Hepatocyte (in vitro differentiated cells): ENCODE results near the gene RBBP6. TPM values are rescaled to one million over a fixed set of nuclear protein-coding genes. Genes with fewer than 3 reads are reported as not detected.

Experiments used
- DNase-seq: peaks from one replicate; pipeline ENCODE4 v3.0.0-alpha.2; 2016; ENCODE audit warnings: low spot score
- H2AFZ ChIP-seq: fragments of 200-600 bp; sonication (generic); 2 replicates; pipeline ENCODE4 v1.6.0; 2016; ENCODE audit warnings: antibody characterized with exemption, mild to moderate bottlenecking
- H3K27ac ChIP-seq: fragments of 200-600 bp; sonication (generic); 2 replicates; pipeline ENCODE4 v1.5.1; 2016; ENCODE audit warnings: mild to moderate bottlenecking
- H3K27me3 ChIP-seq: fragments of 200-600 bp; sonication (generic); 2 replicates; pipeline ENCODE4 v1.6.1; 2016
- H3K36me3 ChIP-seq: fragments of 200-600 bp; sonication (generic); replicated peaks from 2 replicates; pipeline ENCODE4 v1.5.1; 2016; ENCODE audit warnings: low read depth; ENCODE audit not compliant: insufficient read depth
- H3K4me1 ChIP-seq: fragments of 200-600 bp; sonication (generic); 2 replicates; pipeline ENCODE4 v1.5.1; 2016; ENCODE audit warnings: mild to moderate bottlenecking, moderate library complexity; ENCODE audit not compliant: insufficient read depth
- H3K4me2 ChIP-seq: fragments of 200-600 bp; sonication (generic); 2 replicates; pipeline ENCODE4 v1.6.0; 2016
- H3K4me3 ChIP-seq: fragments of 200-600 bp; sonication (generic); 2 replicates; pipeline ENCODE4 v1.5.1; 2016; ENCODE audit warnings: mild to moderate bottlenecking
- H3K79me2 ChIP-seq: fragments of 200-600 bp; sonication (generic); 2 replicates; pipeline ENCODE4 v1.6.0; 2017; ENCODE audit warnings: mild to moderate bottlenecking
- H3K9me2 ChIP-seq: fragments of 200-600 bp; sonication (generic); replicated peaks from 2 replicates; pipeline ENCODE4 v1.6.0; 2017; ENCODE audit warnings: mild to moderate bottlenecking; ENCODE audit not compliant: insufficient read depth
- H3K9me3 ChIP-seq: fragments of 200-600 bp; sonication (generic); 2 replicates; pipeline ENCODE4 v1.5.1; 2016; ENCODE audit warnings: low read depth, mild to moderate bottlenecking
- H4K20me1 ChIP-seq: fragments of 200-600 bp; sonication (generic); 2 replicates; pipeline ENCODE4 v1.6.0; 2016; ENCODE audit warnings: mild to moderate bottlenecking; ENCODE audit not compliant: insufficient read depth, poor library complexity, severe bottlenecking
- EZH2 ChIP-seq: fragments of 200-600 bp; sonication (generic); IDR thresholded peaks from 2 replicates; pipeline ENCODE4 v1.6.1; 2016; ENCODE audit warnings: antibody characterized with exemption, mild to moderate bottlenecking, borderline replicate concordance
- EZH2phosphoT487 ChIP-seq: fragments of 200-600 bp; sonication (generic); IDR thresholded peaks from one replicate; pipeline ENCODE4 v1.6.1; 2018; ENCODE audit warnings: antibody characterized with exemption, mild to moderate bottlenecking, low read depth, moderate library complexity; ENCODE audit not compliant: unreplicated experiment, severe bottlenecking
- WGBS: methylation state at CpG from one replicate; pipeline ENCODE4 v1.1.6; 2016; ENCODE audit warnings: low lambda C conversion rate; ENCODE audit errors: missing lambda C conversion rate; 5-methylcytosine and 5-hydroxymethylcytosine counted together
- polyA plus RNA-seq: library from polyadenylated mRNA; unstranded; fragments of >200 nt; fragmentation: Nextera tagmentation; extraction: Ambion mirVana; gene quantifications from 2 replicates; pipeline ENCODE4 v1.2.1, GENCODE V29; 2016
- total RNA-seq: library from RNA; depleted of rRNA; stranded (reverse); fragments of >200 nt; gene quantifications from 2 replicates; pipeline ENCODE4 v1.2.3, GENCODE V29; 2014
- TF ChIP-seq, protein P1 (sequence below): fragments of 200-600 bp; sonication (generic); IDR thresholded peaks from 2 replicates; pipeline ENCODE4 v1.5.1; 2016; ENCODE audit warnings: antibody characterized with exemption, mild to moderate bottlenecking; ENCODE audit not compliant: poor library complexity

Gene RBBP6
- total and polyA plus RNA-seq, 2 experiments from 2014 or later, result 43.7 to 45.6 TPM

DNA sequence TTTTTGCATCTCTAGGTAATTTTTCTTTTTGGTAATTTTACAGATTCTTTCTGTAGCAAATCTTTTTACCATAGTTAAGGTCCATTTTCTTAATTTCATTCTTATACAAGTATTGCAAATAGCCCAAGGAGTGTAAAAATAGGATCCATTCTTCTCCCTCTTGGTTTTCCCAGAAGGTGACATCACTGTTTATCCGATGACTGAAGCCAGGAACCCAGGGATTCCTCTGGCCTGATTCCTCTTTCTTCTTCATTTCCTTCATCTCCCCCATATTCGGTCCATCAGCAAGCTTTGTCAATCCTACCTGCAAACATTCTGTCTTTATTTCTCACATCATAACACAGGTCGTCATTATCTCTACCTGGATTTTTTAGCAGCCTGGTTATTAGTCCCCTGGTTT, 5.3 kb downstream of the RBBP6 start:
- DNase-seq, result no peak
- peak overlapping the region; percentile 90 for H3K4me2 ChIP-seq
- TF ChIP-seq, protein P1, sequence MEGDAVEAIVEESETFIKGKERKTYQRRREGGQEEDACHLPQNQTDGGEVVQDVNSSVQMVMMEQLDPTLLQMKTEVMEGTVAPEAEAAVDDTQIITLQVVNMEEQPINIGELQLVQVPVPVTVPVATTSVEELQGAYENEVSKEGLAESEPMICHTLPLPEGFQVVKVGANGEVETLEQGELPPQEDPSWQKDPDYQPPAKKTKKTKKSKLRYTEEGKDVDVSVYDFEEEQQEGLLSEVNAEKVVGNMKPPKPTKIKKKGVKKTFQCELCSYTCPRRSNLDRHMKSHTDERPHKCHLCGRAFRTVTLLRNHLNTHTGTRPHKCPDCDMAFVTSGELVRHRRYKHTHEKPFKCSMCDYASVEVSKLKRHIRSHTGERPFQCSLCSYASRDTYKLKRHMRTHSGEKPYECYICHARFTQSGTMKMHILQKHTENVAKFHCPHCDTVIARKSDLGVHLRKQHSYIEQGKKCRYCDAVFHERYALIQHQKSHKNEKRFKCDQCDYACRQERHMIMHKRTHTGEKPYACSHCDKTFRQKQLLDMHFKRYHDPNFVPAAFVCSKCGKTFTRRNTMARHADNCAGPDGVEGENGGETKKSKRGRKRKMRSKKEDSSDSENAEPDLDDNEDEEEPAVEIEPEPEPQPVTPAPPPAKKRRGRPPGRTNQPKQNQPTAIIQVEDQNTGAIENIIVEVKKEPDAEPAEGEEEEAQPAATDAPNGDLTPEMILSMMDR, result no peak
- TF ChIP-seq EZH2phosphoT487, result no peak
- H3K9me3 ChIP-seq, result no peaks in the 10 kb centered on the region
- 86% methylated on average over 3 of the region's 3 CpGs for WGBS
- H3K79me2 ChIP-seq, result peaks cover 99% of the 10 kb centered on the region
- no peaks in the 10 kb centered on the region for H3K36me3 ChIP-seq
- no peaks in the 10 kb centered on the region for H3K27me3 ChIP-seq
- no peak overlapping the region for H3K27ac ChIP-seq
- H3K9me2 ChIP-seq, result no peaks in the 10 kb centered on the region
- no peak overlapping the region for H2AFZ ChIP-seq
- H3K4me3 ChIP-seq, result no peak overlapping the region
- peaks cover 15% of the 10 kb centered on the region for H3K4me1 ChIP-seq
- H4K20me1 ChIP-seq, result peaks cover 90% of the 10 kb centered on the region

- H4K20me1 ChIP-seq, result peaks cover 61% of the 10 kb centered on the region
These were observed 10.9 kb downstream of the RBBP6 start for GRCh38 chr16:24550295-24550694.

DNA sequence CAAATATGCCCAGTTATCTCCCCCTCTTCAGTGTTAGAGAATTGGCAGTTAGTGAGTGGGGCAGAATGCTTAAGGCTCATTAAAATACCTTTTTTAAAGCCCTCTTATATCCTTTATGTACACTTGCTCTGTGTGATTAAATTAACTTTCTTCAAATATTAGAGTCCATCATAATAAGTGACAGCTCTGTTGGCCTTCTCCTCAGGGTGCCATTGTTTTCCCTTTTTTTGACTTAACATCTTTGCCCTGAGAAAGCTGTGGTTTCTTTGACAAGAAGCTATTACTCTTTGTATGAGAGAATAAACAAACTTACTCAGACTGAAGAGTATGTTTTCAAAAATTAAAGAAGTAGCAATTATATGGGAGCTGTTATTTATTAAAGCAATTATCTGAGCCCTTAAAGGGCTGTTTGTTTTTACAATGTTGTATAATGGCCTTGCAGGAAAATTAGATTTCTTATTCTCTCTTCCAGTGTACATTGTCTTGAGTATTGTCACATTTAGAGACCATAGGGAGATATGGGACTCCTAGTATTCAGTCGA, 13.4 kb downstream of the RBBP6 start:
- no peaks in the 10 kb centered on the region for H3K27me3 ChIP-seq
- H3K27ac ChIP-seq, result no peak overlapping the region
- H3K79me2 ChIP-seq, result peaks cover 61% of the 10 kb centered on the region
- no peak overlapping the region for H3K4me3 ChIP-seq
- no peaks in the 10 kb centered on the region for H3K9me3 ChIP-seq
- DNase-seq, result no peak
- H4K20me1 ChIP-seq, result peaks cover 37% of the 10 kb centered on the region
- no peaks in the 10 kb centered on the region for H3K4me1 ChIP-seq
- H3K4me2 ChIP-seq, result no peak overlapping the region
- no peak overlapping the region for H2AFZ ChIP-seq
- no peaks in the 10 kb centered on the region for H3K9me2 ChIP-seq
- no peak for TF ChIP-seq EZH2
- no peak for TF ChIP-seq EZH2phosphoT487
- 100% methylated on average over 1 of the region's 1 CpG for WGBS
- no peaks in the 10 kb centered on the region for H3K36me3 ChIP-seq

More at GRCh38 chr16:24550295-24550694, 10.9 kb downstream of the RBBP6 start:
- DNase-seq, result no peak
- Histone ChIP-seq H2AFZ (no peak overlapping the region), H3K36me3 (no peaks in the 10 kb centered on the region), H3K9me2 (no peaks in the 10 kb centered on the region), H3K4me3 (no peak overlapping the region), H3K4me1 (no peaks in the 10 kb centered on the region), H3K27ac (no peak overlapping the region), H3K79me2 (peaks cover 81% of the 10 kb centered on the region), H3K9me3 (no peaks in the 10 kb centered on the region), H3K4me2 (no peak overlapping the region), H3K27me3 (no peaks in the 10 kb centered on the region)
- no peak for TF ChIP-seq EZH2
- TF ChIP-seq EZH2phosphoT487, result no peak
- TF ChIP-seq, protein P1, result no peak
- WGBS, result 100% methylated on average over 1 of the region's 1 CpG

- no peak for TF ChIP-seq EZH2phosphoT487
- TF ChIP-seq EZH2, result no peak
- TF ChIP-seq, protein P1, result no peak
- Histone ChIP-seq H2AFZ (no peak overlapping the region), H3K4me1 (no peaks in the 10 kb centered on the region), H3K9me3 (no peaks in the 10 kb centered on the region), H4K20me1 (peaks cover 33% of the 10 kb centered on the region), H3K4me2 (no peak overlapping the region), H3K27me3 (no peaks in the 10 kb centered on the region), H3K36me3 (no peaks in the 10 kb centered on the region), H3K27ac (no peak overlapping the region), H3K4me3 (no peak overlapping the region), H3K79me2 (peaks cover 49% of the 10 kb centered on the region), H3K9me2 (no peaks in the 10 kb centered on the region)
- no peak for DNase-seq
- 81% methylated on average over 1 of the region's 1 CpG for WGBS
These were observed 14.6 kb downstream of the RBBP6 start for GRCh38 chr16:24553983-24554382.
